ELR (cell line): Measurements from ENCODE around the gene WFDC6.

Source experiments
- DNase-seq: peaks from one replicate; pipeline ENCODE4 v3.0.0-alpha.2; 2015; ENCODE audit warnings: low read depth

The WFDC6 gene

DNA sequence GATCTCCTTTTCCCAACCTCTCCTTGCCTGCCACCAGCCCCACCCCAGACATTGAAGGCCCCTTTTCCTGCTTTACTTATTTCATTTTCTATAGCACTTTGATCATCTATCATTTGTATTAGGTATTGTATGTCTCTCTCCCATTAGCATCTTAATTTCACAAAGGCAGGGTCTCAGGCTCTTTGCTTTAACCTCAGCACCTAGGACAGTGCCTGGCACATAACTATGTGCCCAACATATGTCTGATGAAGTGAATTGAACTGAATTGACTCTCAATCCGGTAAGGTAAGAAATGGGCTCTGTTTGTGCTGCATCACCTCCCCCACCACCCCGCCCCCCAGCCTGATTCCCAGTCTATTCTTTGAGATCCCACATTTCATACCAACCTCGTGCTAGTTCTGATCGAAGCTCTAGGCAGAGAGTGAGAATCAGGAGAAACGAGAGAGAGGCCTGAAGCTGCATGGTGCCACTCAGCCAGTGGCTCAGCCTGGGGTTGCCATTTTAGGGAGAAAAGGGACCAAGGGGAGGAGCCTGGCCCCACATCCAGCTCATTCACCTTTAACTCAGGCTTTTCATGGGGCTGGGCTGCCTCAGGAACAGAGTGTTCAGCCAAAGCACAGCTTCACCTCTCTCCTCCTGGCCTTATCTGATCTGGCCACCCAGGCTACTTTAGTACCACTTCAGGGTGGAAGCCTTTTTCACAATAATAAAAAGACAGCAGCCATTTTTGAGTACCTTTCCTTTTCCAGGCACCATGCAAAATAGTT, 24.0 kb downstream of the WFDC6 start, which contains the start of gene SPINT3:
Gene SPINT3, minus strand, starts transcription at position 476 of the 767 bp plus-strand sequence. Its CDS starts 14 bp downstream, at position 462.
- no peak for DNase-seq

DNA sequence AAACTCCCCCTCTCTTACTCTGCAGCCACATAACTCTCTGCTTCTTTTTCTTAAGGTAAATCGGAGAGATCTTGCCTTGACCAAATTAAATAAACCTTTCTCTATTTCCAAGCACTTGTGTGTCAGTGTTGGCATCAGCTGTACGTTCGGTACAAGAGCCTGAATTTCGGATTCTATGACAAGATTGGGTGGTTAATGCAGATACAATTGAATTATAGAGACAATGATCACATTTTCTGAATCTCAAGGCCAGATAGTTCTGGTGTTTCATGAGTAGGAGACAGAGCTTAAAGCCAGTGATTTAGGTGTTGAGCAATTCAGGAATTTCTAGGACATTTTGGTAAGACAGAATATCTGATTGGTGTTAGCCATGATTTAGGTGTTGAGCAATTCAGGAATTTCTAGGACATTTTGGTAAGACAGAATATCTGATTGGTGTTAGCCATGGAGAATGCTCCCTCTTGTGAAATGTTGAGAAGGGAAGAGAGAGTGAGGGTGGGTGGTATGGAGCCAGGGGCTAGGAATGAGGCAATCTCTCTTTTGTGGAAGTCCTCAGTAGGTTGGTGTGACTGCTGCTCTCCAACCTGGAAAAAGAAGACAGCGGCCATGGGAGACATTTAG, 28.9 kb downstream of the WFDC6 start:
- no peak for DNase-seq

DNA sequence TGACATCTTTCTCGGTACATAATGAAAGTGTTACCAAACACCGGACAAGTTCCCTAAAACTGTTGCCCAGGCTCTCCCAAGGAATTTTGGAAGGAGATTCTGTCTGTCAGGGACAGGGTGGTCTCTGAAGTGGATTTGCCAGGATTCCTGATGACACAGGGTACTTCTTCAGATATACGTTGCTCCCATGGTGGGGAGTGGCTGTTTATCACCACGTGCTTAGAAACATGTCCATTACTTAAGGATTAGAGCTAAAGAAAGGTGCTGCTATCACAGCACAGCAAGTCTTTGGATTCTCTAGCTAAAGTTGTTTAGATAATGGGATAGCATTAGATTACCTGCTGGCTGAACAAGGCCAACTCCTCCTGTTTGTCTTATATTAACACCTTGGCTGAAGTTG, 30.2 kb downstream of the WFDC6 start:
- no peak for DNase-seq

DNA sequence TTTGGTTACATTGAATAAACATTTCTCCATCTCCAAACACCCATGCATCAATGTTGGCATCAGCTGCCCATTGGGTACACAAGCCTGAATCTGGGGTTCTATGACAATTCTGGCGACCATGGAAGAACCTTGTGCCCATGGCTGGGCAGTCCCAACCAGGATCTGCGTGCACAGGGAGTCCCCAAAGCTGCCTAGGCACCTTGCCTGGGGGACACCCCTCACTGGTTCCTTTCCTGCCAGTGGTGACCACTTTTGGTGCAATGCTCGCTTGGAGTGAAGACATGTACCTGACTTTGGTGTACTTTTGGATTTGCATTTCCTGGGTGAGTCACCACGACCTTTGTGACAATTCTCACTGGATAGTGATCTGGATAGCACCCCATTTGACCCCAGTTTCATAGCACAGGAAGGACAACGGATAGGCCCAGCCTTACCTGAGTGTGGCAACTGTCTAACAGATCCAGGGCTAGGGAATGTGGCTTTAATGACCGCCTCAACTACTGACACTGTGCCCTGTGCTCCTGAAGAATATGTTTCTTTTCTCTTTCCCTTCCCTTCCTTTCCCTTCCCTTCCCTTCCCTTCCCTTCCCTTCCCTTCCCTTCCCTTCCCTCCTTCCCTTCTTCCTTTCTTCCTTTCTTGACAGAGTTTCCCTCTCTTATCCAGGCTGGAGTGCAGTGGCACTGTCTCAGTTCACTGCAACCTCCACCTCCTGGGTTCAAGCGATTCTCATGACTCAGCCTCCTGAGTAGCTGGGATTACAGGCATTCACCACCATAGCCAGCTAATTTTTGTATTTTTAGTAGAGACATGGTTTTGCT, 31.0 kb downstream of the WFDC6 start:
- no peak for DNase-seq

DNA sequence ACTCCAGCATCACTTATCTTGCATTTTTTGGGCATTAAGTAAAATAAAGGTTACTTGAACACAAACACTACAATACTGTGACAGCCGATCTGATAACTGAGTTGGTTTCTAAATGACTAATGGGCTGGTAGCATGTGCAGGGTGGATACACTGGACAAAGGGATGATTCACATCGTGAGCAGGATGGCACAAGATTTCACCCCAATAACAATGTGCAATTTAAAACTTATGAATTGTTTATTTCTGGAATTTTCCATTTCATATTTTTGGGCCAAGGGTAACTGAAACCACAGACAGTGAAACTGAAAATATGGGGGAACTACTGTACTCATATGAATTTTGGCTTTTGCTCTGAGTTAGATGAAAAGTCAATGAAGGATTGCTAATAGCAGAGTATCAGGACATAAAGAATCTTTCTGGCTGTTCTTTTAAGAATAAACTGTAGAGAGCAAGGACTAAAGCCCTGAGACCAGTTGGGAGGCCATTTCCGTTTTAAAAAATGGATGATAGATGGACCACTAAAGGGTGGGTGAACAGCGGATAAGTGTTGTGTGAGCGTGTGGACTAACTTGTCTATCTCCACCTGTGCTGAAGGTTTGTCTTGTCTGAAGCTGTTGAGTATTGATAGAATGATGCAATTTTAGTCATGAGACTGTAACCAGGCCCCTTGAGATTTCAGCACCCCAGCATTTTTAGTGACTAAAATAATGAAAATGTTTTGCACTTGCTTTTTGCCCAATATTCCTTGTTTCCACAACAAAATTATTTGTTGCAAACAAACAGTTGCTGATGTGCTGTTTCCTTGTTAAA, 32.1 kb downstream of the WFDC6 start:
- DNase-seq: no peak

DNA sequence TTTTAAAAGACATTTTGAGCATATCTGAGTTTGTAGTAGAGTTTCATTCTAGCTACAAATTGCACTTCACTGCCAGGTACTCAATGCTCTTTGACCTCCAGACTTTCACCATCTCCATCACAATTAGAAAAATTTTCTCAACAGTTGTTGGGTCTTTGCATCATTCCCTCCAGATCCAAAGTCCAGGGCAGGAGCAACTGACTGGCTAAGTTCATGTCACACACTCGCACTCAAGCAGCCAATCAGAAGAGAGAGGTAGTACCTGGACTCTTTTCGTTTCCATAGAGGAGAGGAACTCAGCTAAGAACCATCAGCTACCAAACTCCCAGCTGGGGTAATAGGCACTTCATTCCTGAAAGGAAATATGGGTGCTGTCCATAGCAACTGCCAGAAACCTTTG, 32.9 kb downstream of the WFDC6 start:
- no peak for DNase-seq

DNA sequence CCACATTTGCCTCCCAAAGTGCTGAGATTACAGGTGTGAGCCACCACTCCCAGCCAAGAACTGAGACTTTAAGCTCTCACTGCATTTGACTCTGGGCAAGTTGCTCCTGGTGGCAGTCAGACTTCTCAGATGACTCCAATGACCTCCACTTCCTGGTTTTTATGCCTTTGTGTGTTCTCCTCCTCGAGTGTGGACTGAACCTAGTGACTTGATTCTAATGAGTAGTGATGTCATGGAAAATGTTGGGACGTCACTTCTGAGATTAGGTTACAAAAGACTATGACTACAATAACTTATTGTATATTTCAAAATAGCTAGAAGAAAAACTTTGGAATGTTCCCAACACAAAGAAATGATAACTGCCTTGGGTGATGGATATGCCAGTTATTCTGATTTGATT, 35.9 kb downstream of the WFDC6 start:
- DNase-seq: no peak

DNA sequence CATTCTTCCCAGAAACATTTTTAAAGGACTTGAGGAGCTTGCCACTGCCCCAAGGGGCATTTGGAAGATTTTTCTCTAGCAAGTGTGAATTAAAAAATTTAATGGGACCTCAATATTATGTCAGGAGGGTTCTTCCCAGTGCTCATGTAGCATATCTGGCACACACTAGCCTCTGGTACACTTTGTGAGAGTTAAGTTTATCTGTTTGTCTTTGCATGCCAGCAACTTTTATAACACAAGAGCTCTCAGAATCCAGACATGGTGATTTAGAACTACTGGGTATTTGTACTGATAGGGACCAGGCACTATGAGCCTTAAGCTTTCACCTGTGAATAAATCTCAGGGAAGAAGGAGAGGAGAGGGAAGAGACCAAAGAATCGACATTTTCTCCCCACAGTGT, 36.7 kb downstream of the WFDC6 start:
- DNase-seq: no peak

DNA sequence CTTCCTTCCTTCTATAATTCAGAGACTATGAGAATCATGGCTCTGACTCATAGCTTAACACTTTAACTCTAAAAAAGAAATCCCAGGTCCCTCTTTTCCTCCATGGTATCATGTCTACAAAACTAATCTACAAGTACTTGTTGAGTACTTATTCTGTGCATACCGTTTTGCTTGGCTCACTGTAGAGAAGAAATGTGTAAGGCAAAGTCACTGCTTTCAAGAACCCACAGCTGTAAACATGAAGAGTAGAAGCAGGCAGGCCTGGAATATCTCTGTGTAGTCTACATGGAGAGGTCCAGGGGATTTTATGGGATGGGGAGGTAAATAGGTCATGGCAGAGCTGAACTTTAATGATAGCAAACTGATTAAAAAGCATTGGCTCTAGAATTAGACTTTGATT, 37.7 kb downstream of the WFDC6 start:
- no peak for DNase-seq

DNA sequence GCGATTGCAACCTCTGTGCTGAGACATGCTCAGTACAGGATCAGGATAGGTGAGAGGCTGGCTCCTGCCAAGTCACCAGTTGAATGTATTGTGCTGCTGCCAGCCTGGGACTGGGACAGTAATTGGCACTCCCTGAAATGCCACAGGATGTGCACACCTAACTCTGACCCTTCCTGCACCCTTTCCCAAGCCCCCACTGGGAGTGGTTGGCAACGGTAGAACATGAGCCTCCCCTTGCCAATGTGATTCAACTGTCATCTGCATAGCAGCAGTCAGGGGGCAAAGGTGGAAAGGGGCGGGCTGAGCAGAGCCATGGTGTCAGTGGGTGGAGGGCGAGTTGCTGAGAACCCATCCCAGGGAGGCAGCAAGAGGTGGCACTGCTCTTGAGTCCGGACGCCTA, 39.3 kb downstream of the WFDC6 start:
- DNase-seq: no peak

DNA sequence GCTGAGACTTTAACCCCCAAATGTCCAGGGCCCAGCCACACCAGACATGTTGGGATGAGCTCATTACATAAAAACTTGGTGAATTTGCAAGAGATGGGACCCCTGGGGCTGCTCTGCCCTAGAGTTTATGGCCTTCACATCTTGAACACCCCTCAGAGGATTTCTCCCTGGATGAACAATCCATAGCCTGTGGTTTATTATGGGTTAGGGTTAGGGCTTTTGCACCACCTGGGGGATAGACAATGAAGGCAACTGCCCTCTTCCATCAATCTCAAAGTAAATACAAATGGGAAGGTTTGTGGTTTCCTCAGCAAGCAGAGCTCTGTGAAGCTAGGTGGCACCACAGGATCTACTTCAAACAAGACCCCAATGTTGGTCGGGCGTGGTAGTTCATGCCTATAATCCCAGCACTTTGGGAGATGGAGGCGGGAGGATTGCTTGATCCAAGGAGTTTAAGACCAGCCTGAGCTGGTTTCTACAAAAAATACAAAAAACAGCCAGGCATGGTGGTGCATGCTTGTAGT, 41.2 kb downstream of the WFDC6 start:
- no peak for DNase-seq

DNA sequence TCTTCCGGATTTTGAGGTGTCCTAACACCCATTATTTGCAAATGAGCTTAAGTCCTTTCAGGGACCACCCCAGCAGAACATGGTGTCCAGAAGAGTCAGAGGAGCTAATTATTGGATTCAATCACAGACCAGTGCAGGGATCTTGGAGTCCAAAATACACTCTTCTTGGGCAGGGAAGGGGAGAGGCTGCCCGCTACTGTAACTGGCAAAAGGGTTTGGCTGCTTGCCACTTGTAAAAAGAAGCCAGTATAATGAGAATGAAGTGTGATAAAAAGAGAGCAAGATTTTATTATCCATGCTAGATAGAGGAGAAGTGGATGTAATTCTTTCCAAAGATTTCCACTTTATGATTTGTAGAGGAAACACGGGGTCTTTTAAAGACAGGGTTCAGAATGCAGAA, 43.1 kb downstream of the WFDC6 start:
- DNase-seq: no peak

DNA sequence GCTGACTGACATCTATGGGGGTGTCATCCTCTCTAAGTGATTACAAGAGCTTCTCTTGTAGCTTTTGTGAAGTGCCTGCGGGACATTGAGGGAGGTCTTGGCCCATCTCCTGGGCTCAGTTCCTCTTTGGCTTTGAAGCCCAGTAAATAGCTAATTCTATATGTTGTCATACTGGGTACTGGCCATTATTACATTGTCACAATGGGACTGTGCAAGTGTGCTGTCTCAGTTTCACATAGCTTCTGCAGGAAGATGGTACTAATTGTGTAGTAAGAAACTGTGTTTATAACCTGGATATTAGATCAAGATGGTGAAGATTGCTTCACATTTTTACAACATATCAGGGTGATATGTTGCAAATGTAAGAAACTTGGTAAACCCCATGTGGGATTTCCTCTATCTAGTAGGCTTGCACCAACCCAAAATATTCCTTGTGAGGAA, 43.8 kb downstream of the WFDC6 start:
- DNase-seq: no peak

DNA sequence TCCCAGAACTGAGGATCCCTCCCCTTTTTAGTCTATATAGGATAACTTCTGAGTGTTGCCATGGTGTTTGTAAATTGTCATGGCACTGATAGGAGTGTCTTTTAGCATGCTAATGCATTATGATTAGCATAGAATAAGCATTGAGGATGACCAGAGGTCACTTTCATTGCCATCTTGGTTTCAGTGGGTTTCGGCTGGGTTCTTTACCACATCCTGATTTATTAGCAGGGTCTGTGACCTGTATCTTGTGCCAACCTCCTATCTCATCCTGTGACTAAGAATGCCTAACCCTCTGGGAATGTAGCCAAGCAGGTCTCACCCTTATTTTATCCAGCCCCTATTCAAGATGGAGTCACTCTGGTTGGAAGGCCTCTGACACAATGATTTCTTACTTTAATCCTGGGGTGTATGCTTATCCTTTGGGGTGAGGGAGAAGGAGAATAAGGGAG, 50.2 kb downstream of the WFDC6 start:
- DNase-seq: peak; percentile 59

DNA sequence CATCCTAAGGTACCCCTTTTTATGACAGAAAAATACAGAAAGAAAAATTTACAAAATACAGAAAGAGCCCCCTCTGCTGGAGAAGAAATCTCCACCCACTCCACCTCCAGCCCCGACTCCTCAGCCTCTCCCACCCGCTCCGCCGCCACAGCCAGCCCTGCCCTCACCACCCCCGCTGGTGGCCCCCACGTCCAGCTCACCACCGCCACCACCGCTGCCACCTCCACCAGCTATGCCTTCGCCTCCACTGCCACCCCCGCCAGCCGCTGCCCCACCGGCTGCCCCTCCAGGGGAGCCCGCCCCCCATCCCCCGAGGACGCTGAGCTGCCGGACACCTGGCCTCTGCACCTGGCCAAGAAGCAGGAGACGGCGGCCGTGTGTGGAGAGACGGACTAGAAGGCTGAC, 52.0 kb downstream of the WFDC6 start:
- no peak for DNase-seq

DNA sequence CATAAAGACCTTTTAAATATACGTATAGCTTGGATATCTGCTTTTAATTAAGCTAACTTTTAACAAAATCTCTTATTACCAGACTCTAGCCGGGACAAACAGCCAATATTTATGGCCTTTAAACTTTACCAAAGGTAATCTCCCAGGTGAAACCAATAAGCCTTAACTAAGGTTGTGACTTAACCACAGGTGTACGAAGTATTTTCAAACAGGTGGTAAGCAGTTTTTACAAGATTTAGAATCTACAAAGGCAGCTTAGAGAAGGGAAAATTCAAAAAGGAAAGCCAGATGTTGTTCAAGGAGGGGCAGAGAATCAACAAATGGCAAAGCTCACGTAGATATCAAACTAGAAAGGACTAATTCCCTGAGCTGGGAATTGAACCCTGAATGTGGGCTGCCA, 53.9 kb downstream of the WFDC6 start:
- DNase-seq: no peak

DNA sequence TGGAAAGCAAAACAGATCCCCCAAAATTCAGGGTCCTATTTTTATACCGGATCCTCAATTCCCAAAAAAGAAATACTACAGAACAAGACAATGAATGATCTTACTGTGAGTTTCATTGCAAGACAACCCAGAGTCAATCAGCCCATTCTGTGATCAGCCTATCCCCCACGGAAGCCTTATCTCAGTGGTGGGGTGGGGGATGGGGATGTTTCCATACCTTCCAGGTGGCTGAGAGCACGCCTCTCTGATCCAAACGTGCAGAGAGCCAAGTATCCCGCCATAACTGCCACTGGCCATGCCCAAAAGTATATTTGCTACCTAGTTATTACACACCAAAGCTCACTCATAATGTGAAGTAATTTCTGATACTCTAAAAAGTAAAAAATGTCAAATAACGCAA, 54.6 kb downstream of the WFDC6 start:
- no peak for DNase-seq
